Measurements from ENCODE around the gene MED9. TPM values are rescaled to one million over a fixed set of nuclear protein-coding genes. Genes with fewer than 3 reads are reported as not detected.

The MED9 gene
- polyA plus RNA-seq, 1 donor from 2014 or later, result 25.1 TPM

GRCh38 chr17:17431605-17432004 is 45.2 kb upstream of the MED9 start:
- Histone ChIP-seq H3K27me3 (ENCODE audit: insufficient read depth, low read depth, low read length) (no peaks in the 10 kb centered on the region), H4K20me1 (ENCODE audit: insufficient read depth) (no peaks in the 10 kb centered on the region), H3K79me2 (replicated peaks; ENCODE audit: insufficient read depth, low read length) (no peaks in the 10 kb centered on the region), H3K4me2 (ENCODE audit: low read length) (no peak overlapping the region), H3F3A (ENCODE audit: insufficient read depth, low read length, poor library complexity, severe bottlenecking) (no peaks in the 10 kb centered on the region), H3K9me2 (ENCODE audit: insufficient read depth, low read length) (no peaks in the 10 kb centered on the region), H3K4me3 (ENCODE audit: low read length) (no peak overlapping the region), H3K9me3 (ENCODE audit: low read length) (no peaks in the 10 kb centered on the region), H2AFZ (ENCODE audit: low read depth, low read length) (no peak overlapping the region), H3K36me3 (ENCODE audit: insufficient read depth, low read length) (no peaks in the 10 kb centered on the region), H3K9ac (ENCODE audit: low read length) (no peak overlapping the region), H3K27ac (ENCODE audit: low read length) (no peak overlapping the region)
- no peak for TF ChIP-seq MXI1 (conservative IDR thresholded peaks at IDR 0.05; ENCODE audit: poor library complexity, severe bottlenecking)
- no peak for TF ChIP-seq CTCF (IDR thresholded peaks at IDR 0.05; ENCODE audit: poor library complexity, severe bottlenecking)
- no peak for TF ChIP-seq POLR2AphosphoS5 (IDR thresholded peaks at IDR 0.05)
- TF ChIP-seq EZH2 (IDR thresholded peaks at IDR 0.05; ENCODE audit: borderline replicate concordance, insufficient read depth, low read length, poor library complexity, severe bottlenecking), result no peak
- TF ChIP-seq RAD21 (conservative IDR thresholded peaks at IDR 0.05), result no peak
- no peak for TF ChIP-seq EP300 (conservative IDR thresholded peaks at IDR 0.05; ENCODE audit: poor library complexity, severe bottlenecking)
- TF ChIP-seq REST (IDR thresholded peaks at IDR 0.05; ENCODE audit: borderline replicate concordance), result no peak
- no peak for TF ChIP-seq SMC3 (conservative IDR thresholded peaks at IDR 0.05; ENCODE audit: poor library complexity)
- TF ChIP-seq TAF1 (IDR thresholded peaks at IDR 0.05; ENCODE audit: low read depth), result no peak

- H2AFZ ChIP-seq (ENCODE audit: low read depth, low read length), result no peak overlapping the region
- H3K36me3 ChIP-seq (ENCODE audit: insufficient read depth, low read length), result no peaks in the 10 kb centered on the region
- TF ChIP-seq EP300 (conservative IDR thresholded peaks at IDR 0.05; ENCODE audit: poor library complexity, severe bottlenecking), result no peak
- TF ChIP-seq SMC3 (conservative IDR thresholded peaks at IDR 0.05; ENCODE audit: poor library complexity), result no peak
- no peaks in the 10 kb centered on the region for H3K79me2 ChIP-seq (replicated peaks; ENCODE audit: insufficient read depth, low read length)
- H4K20me1 ChIP-seq (ENCODE audit: insufficient read depth), result no peaks in the 10 kb centered on the region
- no peak overlapping the region for H3K9ac ChIP-seq (ENCODE audit: low read length)
- no peaks in the 10 kb centered on the region for H3K9me3 ChIP-seq (ENCODE audit: low read length)
- no peaks in the 10 kb centered on the region for H3K9me2 ChIP-seq (ENCODE audit: insufficient read depth, low read length)
- no peaks in the 10 kb centered on the region for H3K27me3 ChIP-seq (ENCODE audit: insufficient read depth, low read depth, low read length)
- no peak overlapping the region for H3K27ac ChIP-seq (ENCODE audit: low read length)
- H3K4me2 ChIP-seq (ENCODE audit: low read length), result no peak overlapping the region
- H3K4me3 ChIP-seq (ENCODE audit: low read length), result no peak overlapping the region
- H3F3A ChIP-seq (ENCODE audit: insufficient read depth, low read length, poor library complexity, severe bottlenecking), result no peaks in the 10 kb centered on the region
Observed at GRCh38 chr17:17433000-17433703, 43.6 kb upstream of the MED9 start.

Data from neural cell (in vitro differentiated cells).